Measurements from ENCODE around the gene ZNF576.

- TF ChIP-seq CTCF (IDR thresholded peaks at IDR 0.05) (no peak), POLR2AphosphoS5 (IDR thresholded peaks at IDR 0.05; ENCODE audit: insufficient read depth in 1 of 2, low read depth in 1 of 2) (no peak)
Observed at GRCh38 chr19:43605875-43606568, 9.6 kb downstream of the ZNF576 start.
